ENCODE results near the gene ZNF587B.
"Not testable (repeated sequence)": the region's sequence is repeated elsewhere in the genome, so short reads cannot be mapped to it uniquely, and the experiment has no call there.

The ZNF587B gene

GRCh38 chr19:57870225-57870624 is 40.1 kb downstream of the ZNF587B start:
- no peak for DNase-seq (ENCODE audit: low spot score)

GRCh38 chr19:57872450-57872849 is 42.4 kb downstream of the ZNF587B start:
- no peak for DNase-seq (ENCODE audit: low spot score)

- not testable (repeated sequence) for DNase-seq (ENCODE audit: low spot score)
Observed at GRCh38 chr19:57873883-57874799, 44.0 kb downstream of the ZNF587B start.

DNA sequence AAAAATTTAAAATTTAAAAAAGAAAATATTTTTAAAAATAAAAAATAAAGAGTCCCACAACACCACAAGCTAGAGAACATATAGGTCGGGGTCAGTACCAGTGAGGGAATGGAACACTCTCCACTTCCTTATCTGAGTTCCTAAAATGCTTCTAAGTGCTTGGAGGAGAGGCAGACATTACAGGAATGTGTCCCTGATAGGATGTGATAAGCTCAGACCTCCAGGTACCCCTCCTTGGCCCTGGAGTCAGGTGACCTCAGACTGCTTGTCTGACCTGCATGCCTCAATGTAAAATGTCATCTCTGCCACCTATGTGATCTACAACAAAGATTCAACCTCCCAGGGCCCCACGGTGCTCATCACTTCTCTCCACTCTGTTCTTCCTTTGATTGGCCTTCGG is 55.9 kb downstream of the ZNF587B start:
- no peak for DNase-seq (ENCODE audit: low spot score)

- DNase-seq (ENCODE audit: low spot score), result peak; percentile 37
Observed at GRCh38 chr19:57887195-57887941, 57.3 kb downstream of the ZNF587B start.

GRCh38 chr19:57888107-57888559 is 58.0 kb downstream of the ZNF587B start:
- no peak for DNase-seq (ENCODE audit: low spot score)

DNA sequence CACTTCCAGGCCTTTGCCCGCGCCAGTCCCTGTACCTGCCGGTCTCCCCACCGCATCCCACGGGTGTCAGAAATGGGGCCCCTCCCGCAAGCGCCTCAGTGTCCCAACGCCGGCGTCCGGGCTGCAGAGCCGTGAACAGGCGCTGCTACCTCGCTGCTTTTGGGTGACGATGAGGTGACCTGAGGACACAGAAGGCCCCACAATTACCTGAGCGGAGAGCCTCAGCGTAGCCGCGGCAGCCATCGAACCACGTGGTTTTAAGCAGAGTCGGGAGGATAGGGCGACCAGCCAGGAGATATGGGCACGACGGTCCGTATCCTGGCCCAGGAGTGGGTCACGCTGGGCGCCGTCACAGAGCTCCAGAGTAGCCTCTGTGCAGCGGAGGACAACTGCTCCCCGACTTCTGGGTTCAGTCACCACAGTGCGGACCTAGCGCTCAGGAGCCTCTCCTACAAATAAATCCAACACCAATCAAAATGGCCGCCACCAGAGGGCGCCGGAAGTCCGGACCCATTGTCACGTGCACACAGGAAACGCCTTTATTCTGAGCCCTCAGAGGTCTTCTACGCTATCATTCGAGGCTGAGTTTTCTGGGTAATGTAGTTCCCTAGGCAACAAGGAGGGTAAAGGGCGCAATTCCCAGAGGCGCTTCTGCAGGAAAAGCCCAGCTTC is 58.6 kb downstream of the ZNF587B start, which contains the start of gene ZNF814:
Gene ZNF814 (minus strand): TSS at position 478 of the 672 bp plus-strand sequence. CDS start 235 bp downstream, at position 243.
- DNase-seq (ENCODE audit: low spot score), result peak; percentile 88

GRCh38 chr19:57890706-57891105 is 60.6 kb downstream of the ZNF587B start:
- not testable (repeated sequence) for DNase-seq (ENCODE audit: low spot score)
